ENCODE results near the gene DAPK1. TPM values are rescaled to one million over a fixed set of nuclear protein-coding genes. Genes with fewer than 3 reads are reported as not detected.

Gene DAPK1
- total RNA-seq, 1 donor from 2014 or later = 35.1 TPM

GRCh38 chr9:87661241-87661640 is 163.6 kb downstream of the DAPK1 start:
- Histone ChIP-seq H3K4me2 (ENCODE audit: low read length) (no peak overlapping the region), H3K27ac (ENCODE audit: low read depth, low read length) (no peak overlapping the region), H3K36me3 (ENCODE audit: insufficient read depth, low read length) (no peaks in the 10 kb centered on the region), H3K4me1 (ENCODE audit: insufficient read depth, low read length) (peaks cover 8% of the 10 kb centered on the region), H2AFZ (ENCODE audit: low read depth, low read length) (no peak overlapping the region), H3K79me2 (ENCODE audit: insufficient read depth, low read length) (no peaks in the 10 kb centered on the region), H3K4me3 (ENCODE audit: insufficient read depth, low read depth, low read length) (no peak overlapping the region), H4K20me1 (ENCODE audit: insufficient read depth, low read length) (no peaks in the 10 kb centered on the region), H3K9ac (ENCODE audit: low read length) (no peak overlapping the region), H3K9me3 (ENCODE audit: insufficient read depth, low read depth, low read length) (no peaks in the 10 kb centered on the region), H3K27me3 (ENCODE audit: insufficient read depth, low read length) (no peaks in the 10 kb centered on the region)
- Mint-ChIP-seq H3K4me1 (ENCODE audit: low read depth, unreplicated experiment) (peaks cover 30% of the 10 kb centered on the region), H3K9me3 (ENCODE audit: unreplicated experiment) (no peaks in the 10 kb centered on the region), H3K4me3 (ENCODE audit: unreplicated experiment) (no peak overlapping the region), H3K27me3 (ENCODE audit: low read depth, unreplicated experiment) (no peaks in the 10 kb centered on the region), H3K36me3 (ENCODE audit: low read depth, unreplicated experiment) (peaks cover 8% of the 10 kb centered on the region), H3K27ac (ENCODE audit: unreplicated experiment) (no peak overlapping the region)
- TF ChIP-seq CTCF (IDR thresholded peaks at IDR 0.05; ENCODE audit: insufficient read depth, low read depth, low read length) (no peak), EZH2 (IDR thresholded peaks at IDR 0.05; ENCODE audit: insufficient read depth, low read length) (no peak)
- DNase-seq (ENCODE audit: low read depth) (peak; percentile 20), FAIRE-seq (no peak)

GRCh38 chr9:87662808-87663528 is 165.3 kb downstream of the DAPK1 start:
- DNase-seq (ENCODE audit: low read depth) = peak; percentile 78
- Histone ChIP-seq H3K79me2 (ENCODE audit: insufficient read depth, low read length) (no peaks in the 10 kb centered on the region), H3K27me3 (ENCODE audit: insufficient read depth, low read length) (no peaks in the 10 kb centered on the region), H3K4me1 (ENCODE audit: insufficient read depth, low read length) (no peaks in the 10 kb centered on the region), H4K20me1 (ENCODE audit: insufficient read depth, low read length) (no peaks in the 10 kb centered on the region), H3K9me3 (ENCODE audit: insufficient read depth, low read depth, low read length) (peaks cover 5% of the 10 kb centered on the region), H3K4me2 (ENCODE audit: low read length) (no peak overlapping the region), H3K4me3 (ENCODE audit: insufficient read depth, low read depth, low read length) (no peak overlapping the region), H2AFZ (ENCODE audit: low read depth, low read length) (no peak overlapping the region), H3K9ac (ENCODE audit: low read length) (no peak overlapping the region), H3K36me3 (ENCODE audit: insufficient read depth, low read length) (no peaks in the 10 kb centered on the region), H3K27ac (ENCODE audit: low read depth, low read length) (no peak overlapping the region)
- Mint-ChIP-seq H3K27me3 (ENCODE audit: low read depth, unreplicated experiment) (no peaks in the 10 kb centered on the region), H3K9me3 (ENCODE audit: unreplicated experiment) (peaks cover 3% of the 10 kb centered on the region), H3K4me1 (ENCODE audit: low read depth, unreplicated experiment) (peaks cover 17% of the 10 kb centered on the region), H3K27ac (ENCODE audit: unreplicated experiment) (peak overlapping the region; percentile 11), H3K36me3 (ENCODE audit: low read depth, unreplicated experiment) (peaks cover 15% of the 10 kb centered on the region), H3K4me3 (ENCODE audit: unreplicated experiment) (no peak overlapping the region)
- TF ChIP-seq EZH2 (IDR thresholded peaks at IDR 0.05; ENCODE audit: insufficient read depth, low read length) = no peak
- TF ChIP-seq CTCF (IDR thresholded peaks at IDR 0.05; ENCODE audit: insufficient read depth, low read depth, low read length) = peak; percentile 69
- no peak for FAIRE-seq

- peaks cover 5% of the 10 kb centered on the region for H3K9me3 ChIP-seq (ENCODE audit: insufficient read depth, low read depth, low read length)
- no peaks in the 10 kb centered on the region for H3K27me3 Mint-ChIP-seq (ENCODE audit: low read depth, unreplicated experiment)
- peak overlapping the region; percentile 11 for H3K27ac Mint-ChIP-seq (ENCODE audit: unreplicated experiment)
- H3K9me3 Mint-ChIP-seq (ENCODE audit: unreplicated experiment) = peaks cover 3% of the 10 kb centered on the region
- H3K27ac ChIP-seq (ENCODE audit: low read depth, low read length) = no peak overlapping the region
- no peak overlapping the region for H3K4me3 Mint-ChIP-seq (ENCODE audit: unreplicated experiment)
- TF ChIP-seq CTCF (IDR thresholded peaks at IDR 0.05; ENCODE audit: insufficient read depth, low read depth, low read length) (no peak), EZH2 (IDR thresholded peaks at IDR 0.05; ENCODE audit: insufficient read depth, low read length) (no peak)
- no peaks in the 10 kb centered on the region for H3K27me3 ChIP-seq (ENCODE audit: insufficient read depth, low read length)
- DNase-seq (ENCODE audit: low read depth) (no peak), FAIRE-seq (no peak)
- H3K4me2 ChIP-seq (ENCODE audit: low read length) = no peak overlapping the region
- H3K4me1 ChIP-seq (ENCODE audit: insufficient read depth, low read length) = no peaks in the 10 kb centered on the region
- no peak overlapping the region for H3K9ac ChIP-seq (ENCODE audit: low read length)
- H3K36me3 Mint-ChIP-seq (ENCODE audit: low read depth, unreplicated experiment) = peaks cover 15% of the 10 kb centered on the region
- H4K20me1 ChIP-seq (ENCODE audit: insufficient read depth, low read length) = no peaks in the 10 kb centered on the region
- H3K4me3 ChIP-seq (ENCODE audit: insufficient read depth, low read depth, low read length) = no peak overlapping the region
- H3K79me2 ChIP-seq (ENCODE audit: insufficient read depth, low read length) = no peaks in the 10 kb centered on the region
- no peak overlapping the region for H2AFZ ChIP-seq (ENCODE audit: low read depth, low read length)
- no peaks in the 10 kb centered on the region for H3K36me3 ChIP-seq (ENCODE audit: insufficient read depth, low read length)
- peaks cover 17% of the 10 kb centered on the region for H3K4me1 Mint-ChIP-seq (ENCODE audit: low read depth, unreplicated experiment)
These were observed 165.9 kb downstream of the DAPK1 start for GRCh38 chr9:87663556-87663955.
